Ishikawa (cell line): ENCODE results near the gene THSD7A.

Experiments used
- EGR1 ChIP-seq: IDR thresholded peaks from 2 replicates; pipeline ENCODE4 v1.6.1; 2012
- EP300 ChIP-seq: IDR thresholded peaks from 2 replicates; pipeline ENCODE4 v1.6.1; 2012; ENCODE audit warnings: borderline replicate concordance
- FOXM1 ChIP-seq: IDR thresholded peaks from 2 replicates; pipeline ENCODE4 v1.6.1; 2012; ENCODE audit warnings: low read depth, borderline replicate concordance
- TAF1 ChIP-seq: IDR thresholded peaks from 2 replicates; pipeline ENCODE4 v1.6.1; 2012; ENCODE audit warnings: low read depth, mild to moderate bottlenecking
- TCF12 ChIP-seq: IDR thresholded peaks from 2 replicates; pipeline ENCODE4 v1.6.1; 2012; ENCODE audit warnings: low read depth
- YY1 ChIP-seq: IDR thresholded peaks from 2 replicates; pipeline ENCODE4 v1.6.1; 2012; ENCODE audit warnings: low read depth
- ZBTB7A ChIP-seq: IDR thresholded peaks from 2 replicates; pipeline ENCODE4 v1.6.1; 2012; ENCODE audit warnings: low read depth

GRCh38 chr7:11841657-11842056 is 9.7 kb upstream of the THSD7A start:
- TF ChIP-seq YY1 (no peak), EP300 (no peak), TAF1 (no peak), EGR1 (no peak), TCF12 (no peak), ZBTB7A (no peak), FOXM1 (no peak)
